Sciatic nerve (tissue), 2 donors: ENCODE measurements around the gene AGER. TPM values are rescaled to one million over a fixed set of nuclear protein-coding genes. Genes with fewer than 3 reads are reported as not detected.
"Not testable (repeated sequence)": the region's sequence is repeated elsewhere in the genome, so short reads cannot be mapped to it uniquely, and the experiment has no call there.

ENCODE experiments used
- ATAC-seq: fragments of 200-7000 bp; cut with Tn5 transposase; one replicate; pipeline ENCODE4 v1.9.1; 2020; ENCODE audit warnings: mild to moderate bottlenecking, moderate library complexity
- DNase-seq: peaks from one replicate; pipeline ENCODE4 v3.0.0-alpha.2; 2020; ENCODE audit warnings: low spot score
- intact Hi-C: fragments of 100-400 bp; cut with DNase I; formaldehyde crosslinking; loops from one replicate; pipeline ENCODE4 v1.14.2; 2022
- total RNA-seq: library from RNA; stranded (reverse); fragmentation: NEBNext Ultra II Directional; extraction: Animal tissue kit (Norgen Biotek cat#: 25700); gene quantifications from one replicate; pipeline ENCODE4 v1.2.1, GENCODE V29; 2021
- donor health status: DM: no; HTN: no; CAD: no.
- donor health status: DM: no; HTN: no; CAD: no.

The AGER gene
- total RNA-seq, 1 donor from 2014 or later, result 13.6 TPM

DNA sequence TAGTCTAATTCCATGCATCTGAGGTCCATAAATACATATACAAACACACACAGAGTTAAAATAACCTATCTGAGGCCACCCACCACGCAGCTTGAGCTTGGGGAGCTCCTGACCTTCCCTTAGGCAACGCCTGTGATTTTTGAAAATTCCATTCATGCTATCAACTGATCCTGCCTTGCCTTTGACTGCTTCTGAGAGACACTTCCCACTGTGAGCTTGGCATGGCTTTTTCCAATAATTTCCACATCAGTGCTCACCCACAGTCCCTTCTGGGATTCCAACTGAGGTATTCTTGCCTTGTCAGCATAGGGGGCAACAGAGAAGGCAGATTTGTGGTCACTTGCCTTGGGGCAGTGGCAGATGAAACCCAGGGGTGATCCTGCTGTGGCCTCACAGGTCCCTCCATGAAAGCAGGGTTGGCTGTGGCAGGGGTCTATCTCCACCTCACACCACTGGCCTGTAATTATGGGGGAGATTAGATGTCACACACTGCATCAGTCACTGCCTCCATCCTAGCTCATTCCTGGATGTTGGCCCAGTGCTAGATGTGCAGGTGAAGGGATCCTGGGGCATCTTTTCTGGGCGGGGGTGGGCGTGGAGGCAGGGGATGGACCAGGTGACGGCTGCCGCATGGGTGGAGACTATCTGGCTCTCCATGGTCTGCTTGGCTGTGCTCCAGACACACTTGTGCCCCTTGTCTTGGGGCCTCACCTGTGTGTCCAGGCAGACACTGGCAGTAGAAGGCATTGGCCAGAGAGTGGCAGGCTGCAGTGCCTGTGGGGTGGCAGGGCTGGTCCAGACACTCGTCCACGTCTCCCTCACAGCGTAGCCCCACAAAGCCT, 19.6 kb upstream of the AGER start:
- DNase-seq, result no peak
- ATAC-seq, result peak; percentile 78
- intact Hi-C loops, result no loop called here

DNA sequence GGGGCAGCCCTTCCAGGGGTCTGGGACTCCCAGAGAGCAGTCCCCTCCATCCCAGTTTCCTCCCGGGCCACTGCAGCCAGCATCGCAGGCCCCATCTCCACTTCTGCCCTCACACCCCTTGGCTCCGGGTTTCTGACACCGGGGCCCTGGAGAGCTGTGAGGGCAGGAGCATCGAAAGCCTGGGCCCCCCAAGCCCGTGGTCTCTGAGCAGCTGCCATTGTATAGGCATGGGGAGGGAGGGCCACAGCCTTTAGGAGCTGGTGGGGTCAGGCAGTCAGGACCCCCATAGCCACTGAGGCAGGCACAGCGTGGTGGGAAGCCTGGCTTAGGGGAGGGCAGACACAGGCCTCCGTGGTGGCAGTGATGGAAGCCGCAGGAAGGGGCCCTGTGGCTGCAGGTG, 18.1 kb upstream of the AGER start:
- ATAC-seq (no peak), DNase-seq (no peak)
- intact Hi-C loops, result no loop called here

DNA sequence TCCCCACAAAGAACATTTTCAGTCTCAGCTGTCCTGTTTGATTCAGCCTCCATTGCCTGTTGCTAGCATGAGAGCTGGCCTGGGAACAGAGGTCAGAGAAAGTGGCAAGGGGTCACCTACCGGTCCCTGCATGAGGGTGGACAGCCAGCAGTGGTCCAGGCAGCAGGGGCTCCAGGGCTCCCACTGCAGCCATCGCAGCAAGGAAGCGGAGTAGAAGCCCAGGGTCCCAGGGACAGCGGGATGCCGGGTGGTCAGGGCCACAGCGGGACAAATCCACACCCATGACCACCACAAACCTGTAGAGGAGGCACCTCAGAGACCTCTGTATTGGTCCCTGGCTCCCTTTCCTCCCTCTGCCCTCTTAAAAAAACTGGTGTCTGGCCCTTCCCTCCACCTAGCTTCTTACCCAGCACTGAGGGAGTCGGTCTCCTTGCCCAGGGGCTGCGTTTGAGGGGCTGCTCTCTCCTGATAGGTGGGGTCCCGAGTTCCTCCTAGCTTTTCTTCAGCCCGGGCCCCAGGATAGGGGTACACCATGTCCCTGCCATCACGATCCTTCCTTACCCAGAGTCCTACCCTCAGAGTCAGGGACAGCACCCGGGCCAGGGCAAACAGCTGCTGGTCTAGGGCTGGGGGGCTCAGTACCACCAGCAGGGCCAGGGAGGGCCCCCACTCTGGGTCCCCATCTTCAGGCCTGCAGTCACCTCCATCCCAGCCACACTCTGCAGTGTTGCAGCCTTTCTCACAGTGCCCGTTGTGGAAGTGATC, 16.8 kb upstream of the AGER start:
- DNase-seq (no peak), ATAC-seq (no peak)
- intact Hi-C loops, result no loop called here

DNA sequence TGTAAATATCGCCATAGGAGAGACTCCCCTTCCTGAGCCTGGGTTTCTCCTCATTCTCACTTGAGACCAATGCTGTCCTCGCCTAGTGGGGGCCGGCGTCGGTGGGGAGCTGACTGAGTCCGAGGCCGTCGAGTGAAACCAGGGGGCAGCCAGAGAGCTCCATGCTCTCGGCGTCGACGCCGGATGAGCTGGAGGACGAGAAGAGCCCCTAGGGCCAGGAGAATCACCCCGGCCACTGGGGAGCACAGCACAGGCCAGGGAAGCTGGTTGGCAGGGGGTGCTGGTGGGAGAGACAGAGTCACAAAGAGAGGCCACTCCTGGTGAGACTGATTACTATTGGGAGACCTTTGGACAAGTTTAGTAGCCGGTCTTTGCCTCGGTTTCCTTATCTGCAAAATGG, 14.8 kb upstream of the AGER start:
- intact Hi-C loops, result no loop called here
- ATAC-seq, result no peak
- no peak for DNase-seq

DNA sequence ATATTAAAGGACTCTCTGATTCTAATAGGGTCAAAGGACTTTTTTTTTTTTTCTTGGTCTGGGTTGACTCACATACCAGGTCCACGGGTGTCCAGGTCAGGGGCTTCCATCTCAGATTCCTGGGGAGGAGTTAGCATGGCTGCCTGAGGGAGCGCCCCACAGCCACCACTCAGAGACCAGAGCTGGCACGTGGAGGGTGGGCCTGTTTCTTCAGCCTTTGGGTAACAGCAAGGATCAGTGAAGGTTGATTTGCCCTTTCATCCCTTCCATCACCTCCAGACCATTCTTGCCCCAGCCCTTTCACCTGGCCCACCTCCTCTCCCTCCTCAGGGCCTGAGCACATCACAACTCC, 14.3 kb upstream of the AGER start:
- no peak for DNase-seq
- ATAC-seq, result no peak
- intact Hi-C loops, result no loop called here

DNA sequence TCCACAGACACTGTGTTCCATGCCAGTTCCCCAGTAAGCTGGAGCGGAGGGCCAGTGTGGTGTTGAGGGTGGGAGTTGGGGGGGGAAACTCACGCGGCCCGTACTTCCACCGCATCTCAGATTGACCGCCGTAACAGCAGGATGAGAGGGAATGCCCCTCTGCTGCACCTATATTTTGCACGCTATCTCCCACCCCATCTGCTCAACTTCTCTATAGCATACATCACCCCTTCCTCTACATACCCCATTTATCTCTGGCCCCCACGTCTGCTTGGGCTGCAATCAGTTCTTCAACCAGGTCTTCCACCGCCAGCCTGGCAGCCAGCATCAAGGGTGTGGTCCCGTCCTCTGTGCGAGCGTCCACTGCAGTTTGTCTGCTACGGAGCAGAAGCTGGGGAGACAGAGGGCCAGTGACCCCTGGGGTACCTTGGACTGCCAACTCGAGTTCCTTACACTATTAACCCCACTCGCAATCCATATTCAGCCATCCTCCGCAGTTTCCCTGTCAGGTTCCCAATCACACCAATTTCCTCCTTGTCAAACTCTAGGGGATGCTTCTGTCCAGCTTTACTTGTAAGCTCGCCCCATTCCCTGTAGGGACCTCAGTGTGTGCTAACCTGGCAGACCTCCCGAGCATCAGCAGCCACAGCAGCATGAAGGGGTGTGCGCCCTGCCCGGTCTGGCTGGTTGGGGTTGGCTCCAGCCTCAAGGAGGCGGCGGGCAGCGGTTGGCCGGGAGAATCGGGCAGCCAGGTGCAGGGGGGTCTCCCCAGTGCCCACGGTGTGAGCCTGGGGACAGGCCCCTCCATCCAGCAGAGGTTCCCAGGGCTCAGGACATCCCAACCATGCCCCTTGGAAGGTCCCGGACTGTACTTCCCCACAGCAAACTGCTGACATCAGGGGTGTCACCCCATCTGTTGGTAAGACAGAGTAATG, 12.9 kb upstream of the AGER start:
- ATAC-seq (no peak), DNase-seq (no peak)
- intact Hi-C loops, result no loop called here

DNA sequence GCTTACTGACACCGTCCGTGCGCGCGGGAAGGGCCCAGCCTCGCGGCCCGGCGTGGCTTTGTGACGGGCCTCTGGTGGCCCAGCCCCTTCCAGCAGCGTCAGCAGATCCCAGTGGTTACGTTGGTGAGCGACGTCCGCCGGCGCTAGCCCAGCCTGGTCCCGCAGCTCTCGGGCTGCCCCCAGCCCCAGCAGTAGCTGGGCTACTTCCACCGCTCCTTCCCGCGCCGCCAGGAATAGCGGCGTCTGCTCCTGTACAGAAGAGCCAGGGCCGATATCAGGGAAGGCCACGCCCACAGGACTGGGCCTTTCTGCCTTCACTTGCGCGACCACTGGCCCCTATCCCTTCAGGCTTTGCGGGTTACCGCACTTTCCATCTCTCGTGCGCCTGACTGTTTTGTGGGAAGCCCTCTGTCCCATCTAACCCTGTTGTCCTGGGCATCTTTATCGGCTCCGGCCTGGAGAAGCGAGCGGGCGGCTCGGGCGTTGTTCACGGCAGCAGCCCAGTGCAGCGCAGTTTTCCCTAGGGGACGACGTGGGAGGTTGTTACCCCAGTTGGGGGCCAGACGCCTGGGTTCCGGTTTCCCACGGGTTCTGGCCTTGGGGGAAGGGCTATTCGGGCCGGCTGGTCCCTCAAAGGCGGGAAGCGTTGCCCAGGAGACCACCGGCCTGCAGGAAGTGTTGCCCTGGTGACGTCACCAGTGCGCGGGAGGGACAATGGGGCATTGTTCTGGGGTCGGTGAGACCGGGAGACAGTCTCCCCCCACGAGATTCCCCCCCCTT, 12.0 kb upstream of the AGER start:
- peak; percentile 99 for DNase-seq
- peak; percentile 91 for ATAC-seq
- intact Hi-C loops, result no loop called here

DNA sequence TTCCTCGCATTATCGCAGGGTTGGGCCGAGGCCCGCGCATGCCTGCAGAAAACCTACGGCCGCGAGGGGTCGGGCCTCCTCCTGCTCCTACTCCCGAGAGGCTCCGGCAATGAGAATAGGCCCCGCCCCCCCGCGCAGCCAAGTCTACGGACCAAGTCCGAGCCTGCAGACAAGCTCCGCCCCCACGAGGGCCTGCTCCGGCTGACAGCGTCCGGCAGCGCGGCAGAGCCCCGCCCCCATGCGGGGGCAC, 11.5 kb upstream of the AGER start:
- intact Hi-C loops, result no loop called here
- ATAC-seq (peak; percentile 88), DNase-seq (peak; percentile 100)

DNA sequence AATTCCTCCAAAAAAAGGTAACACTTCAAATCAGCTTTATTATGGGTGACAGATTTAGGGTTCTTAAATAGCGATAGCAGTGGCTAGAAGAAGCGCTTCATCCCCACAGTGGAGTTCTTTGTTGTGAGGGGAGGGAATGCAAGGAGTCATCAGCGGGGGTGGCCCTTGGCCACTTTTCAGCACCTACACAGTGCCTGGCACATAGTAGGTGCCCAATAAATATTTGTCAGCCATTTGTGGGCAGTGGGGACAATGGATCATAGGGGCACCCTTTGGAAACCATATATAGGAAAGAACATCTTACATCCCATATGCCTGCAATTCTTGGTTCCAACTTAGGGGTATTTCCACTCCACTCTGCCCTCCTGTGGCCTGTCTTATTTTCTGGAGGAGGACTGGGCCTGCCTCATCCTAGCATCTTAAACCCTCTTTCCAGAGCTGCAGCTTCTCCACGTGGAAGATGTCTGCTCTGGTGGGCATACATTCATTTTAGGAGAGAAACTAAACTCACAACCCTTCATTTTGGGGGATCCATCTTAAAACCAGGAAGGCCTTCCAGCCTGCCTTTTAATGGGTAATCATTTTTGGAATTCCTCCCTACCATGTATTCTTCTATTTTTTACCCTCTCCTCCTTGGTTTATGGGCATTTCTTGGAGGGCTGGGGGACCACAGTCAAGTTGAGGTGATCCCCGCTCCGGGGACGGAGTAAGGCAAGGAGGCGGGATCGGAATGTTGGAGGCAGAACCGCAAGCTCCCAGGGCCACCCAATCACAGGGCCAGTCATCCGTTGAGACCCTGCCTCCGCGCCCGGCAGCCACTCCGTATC, 11.0 kb upstream of the AGER start:
- no peak for DNase-seq
- intact Hi-C loops, result no loop called here
- ATAC-seq, result no peak

DNA sequence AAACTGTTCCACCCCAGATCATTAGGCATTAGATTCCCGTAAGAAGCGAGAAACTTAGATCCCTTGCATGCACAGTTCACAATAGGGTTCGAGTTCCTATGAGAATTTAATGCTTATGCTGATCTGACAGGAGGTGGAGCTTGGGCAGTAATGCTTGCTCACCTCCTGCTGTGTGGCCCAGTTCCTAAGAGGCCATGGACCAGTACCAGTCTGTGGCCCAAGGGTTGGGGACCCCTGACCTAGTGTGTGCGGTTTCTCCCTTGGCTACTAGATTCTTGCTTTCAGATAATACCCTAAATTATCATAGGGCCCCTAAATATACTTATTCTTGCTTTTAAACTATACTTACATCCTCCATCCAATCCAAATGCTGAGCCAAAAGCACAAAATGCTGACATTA, 10.3 kb upstream of the AGER start:
- no peak for ATAC-seq
- DNase-seq, result no peak
- intact Hi-C loops, result no loop called here

DNA sequence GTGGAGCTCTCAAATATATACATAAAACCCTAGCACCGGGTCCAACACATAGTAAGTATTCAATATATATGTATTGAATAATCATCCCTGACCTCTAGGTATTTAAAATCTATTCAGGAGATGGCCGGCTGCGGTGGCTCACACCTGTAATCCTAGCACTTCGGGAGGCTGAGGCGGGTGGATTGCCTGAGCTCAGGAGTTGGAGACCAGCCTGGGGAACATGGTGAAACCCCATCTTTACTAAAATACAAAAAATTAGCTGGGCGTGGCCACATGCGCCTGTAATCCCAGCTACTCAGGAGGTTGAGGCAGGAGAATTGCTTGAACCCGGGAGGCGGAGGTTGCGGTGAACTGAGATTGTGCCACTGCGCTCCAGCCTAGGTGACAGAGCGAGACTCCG, 9.0 kb upstream of the AGER start:
- intact Hi-C loops, ATAC-seq, DNase-seq: not testable (repeated sequence)

DNA sequence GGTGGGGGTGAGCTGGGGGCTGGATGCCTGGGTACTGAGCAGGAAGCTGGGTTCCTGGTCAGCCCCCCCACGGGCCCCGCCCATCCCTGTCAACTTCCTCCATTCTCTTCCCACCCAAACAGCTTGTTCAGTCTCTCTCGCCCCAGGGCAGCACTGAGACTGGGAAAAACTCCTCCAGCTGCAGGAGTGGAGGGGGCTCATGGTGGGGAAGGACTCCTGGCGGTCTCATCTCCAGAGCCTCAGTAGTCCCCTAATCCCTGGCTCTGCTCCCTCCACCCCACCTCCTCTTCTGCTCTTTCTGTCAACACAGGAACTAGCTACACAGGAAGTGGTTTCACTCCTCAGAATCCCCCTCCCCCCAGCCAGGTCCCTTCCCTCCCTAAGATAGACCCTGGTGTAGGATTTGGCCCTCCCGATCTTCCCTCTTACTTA, 8.6 kb upstream of the AGER start, which contains the start of gene GPSM3:
TSS of gene GPSM3 (minus strand) at position 36 of the 432 bp plus-strand sequence. CDS start 130 bp downstream, outside the sequence.
- DNase-seq (peak; percentile 80), ATAC-seq (no peak)
- intact Hi-C loops, result no loop called here

DNA sequence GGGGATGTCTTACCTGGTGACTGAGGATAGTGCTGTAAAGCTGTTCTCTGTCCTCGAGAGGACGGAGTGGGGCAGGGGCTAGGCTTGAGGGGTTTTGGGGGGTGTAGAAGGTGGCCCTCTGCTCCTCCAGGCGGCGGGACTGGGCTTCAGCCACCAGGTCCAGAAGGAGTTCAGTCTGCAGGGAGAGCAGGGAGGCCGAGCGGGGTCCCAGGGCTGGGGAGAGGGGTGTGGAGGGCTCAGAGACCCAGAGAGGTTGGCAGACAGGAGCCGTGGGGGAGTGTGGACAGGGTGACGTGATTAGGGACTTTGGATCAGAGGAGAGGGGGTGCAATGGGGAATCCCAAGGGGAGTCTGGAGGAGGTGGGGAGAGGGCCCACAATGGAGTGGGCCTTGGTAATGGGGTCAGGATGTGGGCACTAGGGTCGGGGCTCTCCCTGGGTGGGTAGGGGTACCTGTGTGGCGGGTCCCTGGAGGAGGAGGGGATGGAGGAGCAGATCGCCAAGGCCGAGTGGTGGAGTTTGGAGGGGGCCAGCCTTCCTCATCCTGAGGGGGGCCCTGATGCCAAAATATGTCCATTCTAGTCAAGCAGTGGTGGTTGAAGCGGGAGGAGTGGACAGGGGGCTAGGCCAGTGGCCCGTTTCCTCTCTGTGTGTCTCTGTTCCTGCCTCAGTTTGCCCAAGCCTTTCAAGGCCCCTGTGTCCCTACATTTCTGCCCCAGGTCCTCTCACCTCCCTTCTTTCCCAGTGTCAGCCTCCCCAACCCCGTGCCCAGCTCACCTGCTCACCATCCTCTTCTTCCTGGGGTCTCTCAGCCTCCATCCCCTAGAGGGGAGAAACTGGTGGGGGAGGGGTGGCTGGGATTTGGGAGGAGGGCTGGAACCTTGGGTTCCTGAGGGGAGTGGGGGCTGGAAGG, 7.9 kb upstream of the AGER start:
- no peak for ATAC-seq
- intact Hi-C loops, result no loop called here

DNA sequence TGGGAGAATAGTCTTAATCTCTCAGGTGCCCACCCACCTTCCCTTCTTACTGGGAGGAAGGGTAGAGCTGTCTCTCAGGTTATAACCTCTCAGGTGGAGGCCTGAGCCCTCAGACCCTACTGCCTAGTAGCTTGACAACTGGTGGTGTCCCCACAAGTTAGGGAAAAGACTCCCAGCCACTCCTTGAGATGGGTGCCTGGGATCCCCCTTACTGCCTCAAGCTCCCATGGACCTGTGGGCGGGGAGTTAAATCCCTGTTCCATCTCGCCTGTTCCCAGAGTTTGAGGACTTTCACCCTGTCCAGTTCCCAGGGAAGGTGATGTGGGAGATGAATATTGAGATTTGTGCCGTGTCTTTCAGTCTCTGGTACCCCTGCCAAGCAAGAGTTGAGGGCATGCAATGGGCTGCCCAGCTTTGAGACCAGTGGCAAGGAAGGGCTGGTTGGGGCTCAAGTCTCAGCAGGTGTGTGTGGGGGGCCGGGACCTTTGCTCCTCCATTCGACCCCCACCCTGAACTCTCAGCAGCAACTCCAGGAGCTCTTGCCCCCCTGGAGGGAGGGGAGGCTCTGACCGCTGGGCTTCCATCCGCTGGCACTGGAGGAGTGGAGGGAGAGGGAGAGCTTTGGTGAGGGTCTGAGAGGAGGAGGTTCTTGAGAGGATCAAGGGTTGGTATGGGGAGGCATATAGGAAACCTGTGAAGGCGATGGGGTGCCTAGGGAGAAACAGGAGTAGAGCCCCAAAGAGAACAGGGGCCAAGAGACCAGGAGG, 7.0 kb upstream of the AGER start:
- no peak for DNase-seq
- intact Hi-C loops, result no loop called here
- no peak for ATAC-seq

More for the DNA sequence above, 7.9 kb upstream of the AGER start:
- DNase-seq, result no peak

DNA sequence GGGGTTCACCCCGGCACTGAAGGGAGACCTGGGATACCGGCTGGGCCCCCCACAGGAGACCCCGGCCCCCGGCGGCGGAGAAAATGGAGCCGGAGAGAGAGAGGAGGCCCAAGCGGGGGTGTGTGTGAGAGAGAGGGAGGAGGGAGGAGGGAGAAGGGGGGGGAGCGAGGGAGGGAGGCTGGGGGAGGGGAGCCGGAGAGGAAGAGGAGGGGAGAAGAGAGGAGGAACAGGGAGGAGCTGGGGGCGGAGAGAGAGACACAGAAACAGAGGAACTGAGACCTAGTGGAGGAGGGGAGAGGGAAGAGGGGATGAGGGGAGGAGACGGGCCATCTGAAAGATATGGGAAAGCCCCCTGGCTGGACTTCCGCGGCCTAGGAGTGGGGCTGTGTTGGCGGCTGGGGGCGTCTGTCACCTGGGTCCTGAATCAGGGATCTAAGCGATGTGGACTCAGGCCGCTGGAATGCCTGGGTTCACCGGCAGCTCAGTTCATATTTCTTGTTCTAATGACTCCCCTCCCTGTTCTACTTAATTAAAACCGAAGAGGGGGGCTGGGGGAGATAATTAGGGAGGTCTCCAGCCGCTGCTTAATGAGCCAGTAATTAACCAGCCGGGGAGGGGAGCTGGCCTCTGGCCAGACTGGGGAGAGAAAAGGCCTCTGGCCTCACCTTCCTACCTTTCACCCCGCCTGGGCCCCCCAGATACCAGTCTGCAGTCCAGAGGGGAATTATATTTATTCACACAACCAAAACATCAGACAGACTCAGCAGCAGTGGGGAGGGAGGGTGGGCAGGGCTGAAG, 6.2 kb upstream of the AGER start, which contains the start of gene PBX2:
TSS of gene PBX2 (minus strand) at position 149 of the 798 bp plus-strand sequence. CDS start 287 bp downstream, outside the sequence.
- intact Hi-C loops, result no loop called here
- DNase-seq, result peak; percentile 96
- ATAC-seq, result peak; percentile 84

DNA sequence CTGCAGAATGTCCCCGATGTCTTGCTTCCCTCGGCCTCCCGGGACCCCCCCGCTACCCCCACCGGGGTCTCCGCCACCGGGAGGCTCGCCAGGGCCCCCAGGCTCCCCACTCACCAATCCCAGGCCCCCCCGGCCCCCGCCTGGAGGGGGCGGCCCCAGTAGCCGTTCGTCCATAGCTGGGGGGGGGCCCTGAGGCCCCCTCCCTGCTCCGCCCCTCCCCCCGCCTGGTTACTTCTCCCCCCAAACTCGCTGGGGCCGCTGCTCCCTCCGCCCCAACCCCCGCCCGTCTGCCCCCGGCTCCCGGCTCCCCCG, 5.6 kb upstream of the AGER start:
- DNase-seq, result no peak
- ATAC-seq, result peak; percentile 1
- intact Hi-C loops, result no loop called here
